GM19193 (cell line): ENCODE results near the gene RAET1L.

Experiments used
- POLR2A ChIP-seq: IDR thresholded peaks from 4 replicates; pipeline ENCODE4 v1.6.1; 2011; ENCODE audit not compliant: insufficient read depth, insufficient read length; ENCODE audit errors: extremely low read depth

Gene RAET1L

DNA sequence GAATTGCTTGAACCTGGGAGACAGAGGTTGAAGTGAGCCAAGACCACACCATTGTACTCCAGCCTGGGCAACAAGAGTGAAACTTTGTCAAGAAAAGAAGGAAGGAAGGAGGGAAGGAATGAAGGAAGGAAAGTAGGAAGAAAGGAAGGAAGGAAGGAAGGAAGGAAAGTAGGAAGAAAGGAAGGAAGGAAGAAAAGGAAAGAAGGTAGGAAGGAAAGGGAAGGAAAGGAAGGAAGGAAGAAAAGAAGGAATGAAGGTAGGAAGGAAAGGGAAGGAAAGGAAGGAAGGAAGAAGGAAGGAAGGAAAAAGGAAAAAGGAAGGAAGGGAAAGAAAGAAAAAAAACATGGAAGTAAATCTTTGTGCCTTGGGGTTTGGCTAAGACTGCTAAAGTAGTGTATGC lies 49.9 kb downstream of the RAET1L start:
- TF ChIP-seq POLR2A: no peak

DNA sequence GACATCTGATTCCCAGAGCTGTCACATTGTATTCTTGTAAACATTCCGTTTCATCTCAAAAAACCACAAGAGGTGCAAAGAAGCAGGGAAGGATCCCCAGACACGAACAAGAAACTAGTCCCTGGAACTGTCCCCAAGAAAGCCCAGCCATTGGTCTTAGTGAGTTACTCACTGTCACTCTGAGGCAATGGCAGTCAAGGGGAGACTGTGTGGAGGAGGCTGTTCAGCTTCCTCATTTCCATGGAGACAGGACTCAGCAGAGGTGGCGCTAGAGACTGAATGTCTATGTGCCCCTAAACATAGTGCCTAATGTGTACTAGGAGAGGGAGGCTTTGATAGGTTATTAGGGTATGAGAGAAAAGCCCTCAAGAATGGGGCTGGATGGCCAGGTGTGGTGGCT lies 50.5 kb downstream of the RAET1L start:
- TF ChIP-seq POLR2A: no peak

DNA sequence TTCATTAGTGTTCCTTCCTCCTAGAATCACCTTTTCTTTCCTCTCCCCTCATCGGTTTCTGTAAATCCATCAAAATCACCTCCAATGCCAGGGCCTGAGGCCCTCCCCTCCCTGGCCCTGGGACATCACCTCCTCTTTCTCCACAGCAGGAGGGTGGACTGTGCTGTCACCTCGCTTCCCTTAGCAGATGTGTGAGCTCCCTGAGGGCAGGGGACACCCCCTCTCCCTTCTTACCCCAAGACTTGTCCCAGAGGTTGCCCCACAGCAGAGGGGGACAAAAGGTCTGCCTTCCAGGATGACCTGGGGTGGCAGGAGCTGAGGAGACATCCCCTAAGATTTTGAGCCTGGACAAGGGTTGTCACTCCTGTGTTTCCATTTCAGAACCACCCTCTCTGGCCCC lies 55.7 kb downstream of the RAET1L start:
- no peak for TF ChIP-seq POLR2A
